SK-N-SH (cell line): ENCODE results near the gene VPS33A.

Experiments
- CHD2 ChIP-seq: fragments of 150-350 bp; IDR thresholded peaks from 2 replicates; pipeline ENCODE4 v1.6.1; 2018; ENCODE audit warnings: low read length; ENCODE audit not compliant: partially characterized antibody
- CTCF ChIP-seq: fragments of 200-600 bp; sonication (generic); IDR thresholded peaks from 2 replicates; pipeline ENCODE4 v1.6.1; 2017; ENCODE audit warnings: antibody characterized with exemption, mild to moderate bottlenecking, moderate library complexity
- PBX3 ChIP-seq: IDR thresholded peaks from 2 replicates; pipeline ENCODE4; 2012
- POLR2AphosphoS5 ChIP-seq: IDR thresholded peaks from 2 replicates; pipeline ENCODE4 v1.6.1; 2012; ENCODE audit warnings: low read depth, low read length
- REST ChIP-seq: IDR thresholded peaks from 2 replicates; pipeline ENCODE4 v1.6.1; 2012; ENCODE audit warnings: mild to moderate bottlenecking, low read depth, low read length, moderate library complexity
- RFX5 ChIP-seq: IDR thresholded peaks from 2 replicates; pipeline ENCODE4 v1.6.1; 2012; ENCODE audit warnings: mild to moderate bottlenecking, improper control_type of control experiment, low read length
- TEAD4 ChIP-seq: IDR thresholded peaks from 2 replicates; pipeline ENCODE4 v1.4.0; 2012; ENCODE audit warnings: mild to moderate bottlenecking, borderline replicate concordance; ENCODE audit not compliant: insufficient read depth
- USF2 ChIP-seq: fragments of 150-350 bp; IDR thresholded peaks from 2 replicates; pipeline ENCODE4 v1.6.1; 2017; ENCODE audit warnings: antibody characterized with exemption, low read length, low read depth, borderline replicate concordance
- YY1 ChIP-seq: IDR thresholded peaks from 2 replicates; pipeline ENCODE4 v1.4.0; 2012; ENCODE audit warnings: low read depth, mild to moderate bottlenecking

- TF ChIP-seq CTCF, result no peak
- no peak for TF ChIP-seq POLR2AphosphoS5
- TF ChIP-seq REST, result no peak
- TF ChIP-seq YY1, result no peak
- no peak for TF ChIP-seq CHD2
- no peak for TF ChIP-seq TEAD4
- no peak for TF ChIP-seq RFX5
- TF ChIP-seq USF2, result no peak
- TF ChIP-seq PBX3, result no peak
Observed at GRCh38 chr12:122192441-122192840, 73.9 kb downstream of the VPS33A start.
